PC-3 (cell line): ENCODE results near the gene TMEM30B. TPM values are rescaled to one million over a fixed set of nuclear protein-coding genes. Genes with fewer than 3 reads are reported as not detected.

Source experiments
- ATAC-seq: fragments of 200-7000 bp; cut with Tn5 transposase; 2 replicates; pipeline ENCODE4 v1.9.1; 2020; ENCODE audit warnings: mild to moderate bottlenecking, moderate library complexity
- BruUV-seq: library from RNA; stranded (reverse); fragments of 400-500 nt; replicated peaks from 2 replicates; lab custom pipeline; 2021; lab: Mats Ljungman, UMichigan
- CTCF ChIA-PET: fragments of 300-600 bp; sonication (Branson Sonifier 250); formaldehyde crosslinking; loops from one replicate; lab custom pipeline; 2022; ENCODE audit warnings: antibody characterized with exemption; lab: Charles Lee
- POLR2A ChIA-PET: fragments of 300-600 bp; sonication (Branson Sonifier 250); formaldehyde crosslinking; loops from one replicate; lab custom pipeline; 2022; ENCODE audit warnings: antibody characterized with exemption; ENCODE audit not compliant: unreplicated experiment; lab: Charles Lee
- DNase-seq: peaks from one replicate; pipeline ENCODE4 v3.0.0-alpha.2; 2015
- H2AFZ ChIP-seq: fragments of 300-600 bp; sonication (generic); 2 replicates; pipeline ENCODE4 v1.6.0; 2016; ENCODE audit warnings: antibody characterized with exemption, low read length
- H3F3A ChIP-seq: fragments of 300-600 bp; sonication (generic); one replicate; pipeline ENCODE4 v1.6.0; 2017; ENCODE audit warnings: antibody characterized with exemption, low read length, control low read depth, mild to moderate bottlenecking; ENCODE audit not compliant: unreplicated experiment
- H3K27ac ChIP-seq: fragments of 300-600 bp; sonication (generic); 2 replicates; pipeline ENCODE4 v1.5.1; 2016; ENCODE audit warnings: mild to moderate bottlenecking, low read length
- H3K27me3 ChIP-seq: fragments of 300-600 bp; sonication (generic); 2 replicates; pipeline ENCODE4 v1.6.1; 2016; ENCODE audit warnings: low read length, mixed read lengths
- H3K36me3 ChIP-seq: fragments of 300-600 bp; sonication (generic); 2 replicates; pipeline ENCODE4 v1.6.1; 2016; ENCODE audit warnings: low read depth, mixed run types, low read length, mixed read lengths
- H3K4me1 ChIP-seq: fragments of 300-600 bp; sonication (generic); 2 replicates; pipeline ENCODE4 v1.5.1; 2016; ENCODE audit warnings: low read length; ENCODE audit not compliant: insufficient read depth
- H3K4me2 ChIP-seq: fragments of 300-600 bp; sonication (generic); 2 replicates; pipeline ENCODE4 v1.6.0; 2016; ENCODE audit warnings: low read length
- H3K4me3 ChIP-seq: fragments of 300-600 bp; sonication (generic); 2 replicates; pipeline ENCODE4 v1.5.1; 2016; ENCODE audit warnings: mild to moderate bottlenecking, low read length, mixed read lengths
- H3K79me2 ChIP-seq: fragments of 300-600 bp; sonication (generic); 2 replicates; pipeline ENCODE4 v1.6.1; 2017; ENCODE audit warnings: low read length, mixed read lengths
- H3K9ac ChIP-seq: fragments of 300-600 bp; sonication (generic); 2 replicates; pipeline ENCODE4 v1.6.0; 2016; ENCODE audit warnings: mild to moderate bottlenecking, low read length
- H3K9me2 ChIP-seq: fragments of 300-600 bp; sonication (generic); replicated peaks from 2 replicates; pipeline ENCODE4 v1.6.1; 2016; ENCODE audit warnings: mixed run types, low read length, mixed read lengths
- H3K9me3 ChIP-seq: fragments of 300-600 bp; sonication (generic); 2 replicates; pipeline ENCODE4 v1.6.1; 2016; ENCODE audit warnings: low read length, mixed read lengths
- H4K20me1 ChIP-seq: fragments of 300-600 bp; sonication (generic); 2 replicates; pipeline ENCODE4 v1.6.1; 2016; ENCODE audit warnings: low read length, mixed read lengths
- EZH2 ChIP-seq: fragments of 300-600 bp; sonication (generic); IDR thresholded peaks from one replicate; pipeline ENCODE4 v1.6.1; 2017; ENCODE audit warnings: antibody characterized with exemption, mild to moderate bottlenecking, low read length; ENCODE audit not compliant: unreplicated experiment
- EZH2phosphoT487 ChIP-seq: fragments of 300-600 bp; sonication (generic); IDR thresholded peaks from 2 replicates; pipeline ENCODE4 v1.6.1; 2018; ENCODE audit warnings: mild to moderate bottlenecking, antibody characterized with exemption, low read length, borderline replicate concordance
- intact Hi-C: fragments of 100-400 bp; cut with micrococcal nuclease; formaldehyde crosslinking; loops from 2 replicates; pipeline ENCODE4 v1.9.0; 2023
- total RNA-seq: library from RNA; depleted of rRNA; stranded (reverse); fragments of >200 nt; gene quantifications from 2 replicates; pipeline ENCODE4 v1.2.3, GENCODE V29; 2014
- TF ChIP-seq, protein P1 (sequence below): fragments of 300-600 bp; sonication (generic); conservative IDR thresholded peaks from 2 replicates; pipeline ENCODE4 v1.5.1; 2017; ENCODE audit warnings: antibody characterized with exemption, low read depth, mild to moderate bottlenecking, low read length

Gene TMEM30B
- total RNA-seq, 1 experiment from 2014 or later: 70.6 TPM

DNA sequence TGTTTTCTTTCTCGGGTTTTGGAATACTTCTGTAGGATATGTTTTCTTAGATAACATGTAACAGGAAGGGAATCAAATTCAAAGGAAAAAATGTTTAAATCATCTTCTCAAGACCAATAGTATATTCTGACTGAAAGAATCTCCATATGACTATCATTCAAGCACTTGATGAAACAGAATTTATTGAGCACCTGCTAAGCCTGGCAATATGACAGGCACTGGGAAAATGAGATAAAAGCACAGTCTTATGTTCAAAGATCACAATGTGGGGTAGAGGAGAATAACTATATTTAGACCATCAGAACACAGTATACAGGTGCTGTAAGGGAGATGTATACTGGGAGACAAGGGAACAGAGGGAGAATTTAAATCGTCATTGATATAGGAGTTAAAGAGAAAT is 19.1 kb upstream of the TMEM30B start:
- no peaks in the 10 kb centered on the region for H3K36me3 ChIP-seq
- no peaks in the 10 kb centered on the region for H3K79me2 ChIP-seq
- no peak overlapping the region for H2AFZ ChIP-seq
- H3K9ac ChIP-seq: no peak overlapping the region
- ChIA-PET CTCF (interaction anchor here (0.6 kb wide), 1 partner anchor 33 kb away, joined by 3 read pairs; no protein-coding TSS in a partner anchor), POLR2A (no interaction called here)
- no peaks in the 10 kb centered on the region for H4K20me1 ChIP-seq
- no TSS peak for BruUV-seq
- no peaks in the 10 kb centered on the region for H3K9me2 ChIP-seq
- H3K4me1 ChIP-seq: no peaks in the 10 kb centered on the region
- H3K27me3 ChIP-seq: no peaks in the 10 kb centered on the region
- DNase-seq: no peak
- no peak overlapping the region for H3K4me3 ChIP-seq
- H3F3A ChIP-seq: no peaks in the 10 kb centered on the region
- H3K9me3 ChIP-seq: no peaks in the 10 kb centered on the region
- no peak overlapping the region for H3K4me2 ChIP-seq
- H3K27ac ChIP-seq: no peak overlapping the region
- intact Hi-C loops: no loop called here
- TF ChIP-seq EZH2 (no peak), EZH2phosphoT487 (no peak)
- TF ChIP-seq, protein P1, sequence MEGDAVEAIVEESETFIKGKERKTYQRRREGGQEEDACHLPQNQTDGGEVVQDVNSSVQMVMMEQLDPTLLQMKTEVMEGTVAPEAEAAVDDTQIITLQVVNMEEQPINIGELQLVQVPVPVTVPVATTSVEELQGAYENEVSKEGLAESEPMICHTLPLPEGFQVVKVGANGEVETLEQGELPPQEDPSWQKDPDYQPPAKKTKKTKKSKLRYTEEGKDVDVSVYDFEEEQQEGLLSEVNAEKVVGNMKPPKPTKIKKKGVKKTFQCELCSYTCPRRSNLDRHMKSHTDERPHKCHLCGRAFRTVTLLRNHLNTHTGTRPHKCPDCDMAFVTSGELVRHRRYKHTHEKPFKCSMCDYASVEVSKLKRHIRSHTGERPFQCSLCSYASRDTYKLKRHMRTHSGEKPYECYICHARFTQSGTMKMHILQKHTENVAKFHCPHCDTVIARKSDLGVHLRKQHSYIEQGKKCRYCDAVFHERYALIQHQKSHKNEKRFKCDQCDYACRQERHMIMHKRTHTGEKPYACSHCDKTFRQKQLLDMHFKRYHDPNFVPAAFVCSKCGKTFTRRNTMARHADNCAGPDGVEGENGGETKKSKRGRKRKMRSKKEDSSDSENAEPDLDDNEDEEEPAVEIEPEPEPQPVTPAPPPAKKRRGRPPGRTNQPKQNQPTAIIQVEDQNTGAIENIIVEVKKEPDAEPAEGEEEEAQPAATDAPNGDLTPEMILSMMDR: no peak
- no peak for ATAC-seq

DNA sequence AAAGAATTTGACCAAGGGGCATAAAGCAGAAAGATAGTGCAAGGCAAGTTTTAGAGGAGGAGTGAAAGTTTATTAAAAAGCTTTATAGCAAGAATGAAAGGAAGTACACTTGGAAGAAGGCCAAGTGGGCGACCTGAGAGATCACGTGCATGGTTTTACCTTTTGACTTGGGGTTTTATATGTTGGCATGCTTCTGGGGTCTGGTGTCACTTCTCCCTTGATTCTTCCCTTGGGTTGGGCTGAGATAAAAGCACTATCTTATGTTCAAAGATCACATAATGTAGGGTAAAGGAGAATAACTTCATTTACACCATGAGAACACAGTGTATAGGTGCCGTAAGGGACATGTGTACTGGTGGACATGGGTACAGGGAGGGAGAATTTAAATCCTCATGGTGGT is 17.7 kb upstream of the TMEM30B start:
- POLR2A ChIA-PET: interaction anchor here (0.5 kb wide), 1 partner anchor 815 kb away, joined by 5 read pairs; no protein-coding TSS in a partner anchor
- intact Hi-C loops: loop anchor here (5.0 to 10.0 kb wide), 4 partner anchors 138 to 826 kb away; no protein-coding TSS in a partner anchor
- H3K79me2 ChIP-seq: no peaks in the 10 kb centered on the region
- H3K9ac ChIP-seq: no peak overlapping the region
- H3K9me2 ChIP-seq: no peaks in the 10 kb centered on the region
- no peaks in the 10 kb centered on the region for H4K20me1 ChIP-seq
- CTCF ChIA-PET: interaction anchor here (1.0 kb wide), 1 partner anchor 30 kb away, joined by 3 read pairs; no protein-coding TSS in a partner anchor
- H3K27me3 ChIP-seq: no peaks in the 10 kb centered on the region
- H3F3A ChIP-seq: no peaks in the 10 kb centered on the region
- no peak overlapping the region for H3K4me2 ChIP-seq
- no peak for TF ChIP-seq EZH2
- TF ChIP-seq, protein P1: no peak
- no peak for TF ChIP-seq EZH2phosphoT487
- H3K4me3 ChIP-seq: no peak overlapping the region
- no peaks in the 10 kb centered on the region for H3K9me3 ChIP-seq
- DNase-seq (no peak), ATAC-seq (no peak)
- no TSS peak for BruUV-seq
- no peaks in the 10 kb centered on the region for H3K4me1 ChIP-seq
- no peak overlapping the region for H2AFZ ChIP-seq
- no peaks in the 10 kb centered on the region for H3K36me3 ChIP-seq
- no peak overlapping the region for H3K27ac ChIP-seq

DNA sequence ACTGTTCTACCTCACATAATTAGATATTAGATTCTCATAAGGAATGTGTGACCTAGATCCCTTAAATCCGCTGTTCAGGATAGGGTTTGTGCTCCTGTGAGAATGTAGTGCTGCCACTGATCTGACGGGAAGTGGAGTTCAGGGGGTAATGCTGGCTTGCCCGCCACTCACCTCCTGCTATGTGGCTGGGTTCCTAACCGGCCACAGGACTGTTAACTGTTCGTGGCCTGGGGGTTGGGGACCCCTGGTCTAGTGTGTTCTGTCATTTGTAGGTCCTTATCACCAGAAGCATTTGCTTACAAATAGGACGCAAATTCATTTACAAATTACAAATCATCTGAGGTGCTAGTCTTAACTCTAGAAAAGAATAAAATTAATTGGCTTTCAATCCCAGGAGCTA is 16.4 kb upstream of the TMEM30B start:
- Histone ChIP-seq H3F3A (no peaks in the 10 kb centered on the region), H3K4me2 (no peak overlapping the region), H3K9me3 (no peaks in the 10 kb centered on the region), H4K20me1 (no peaks in the 10 kb centered on the region), H3K36me3 (no peaks in the 10 kb centered on the region), H3K27me3 (no peaks in the 10 kb centered on the region), H3K4me3 (no peak overlapping the region), H3K27ac (no peak overlapping the region), H2AFZ (no peak overlapping the region), H3K9ac (no peak overlapping the region), H3K4me1 (no peaks in the 10 kb centered on the region), H3K79me2 (no peaks in the 10 kb centered on the region), H3K9me2 (no peaks in the 10 kb centered on the region)
- intact Hi-C loops: loop anchor here (1.0 to 10.0 kb wide), 8 partner anchors 24 to 827 kb away; partner anchors contain the start of gene PRKCH
- no TSS peak for BruUV-seq
- DNase-seq (no peak), ATAC-seq (no peak)
- TF ChIP-seq EZH2 (no peak), EZH2phosphoT487 (no peak)
- TF ChIP-seq, protein P1: no peak
- POLR2A ChIA-PET: no interaction called here
- CTCF ChIA-PET: no interaction called here
